Measurements from ENCODE around the gene PTPDC1. TPM values are rescaled to one million over a fixed set of nuclear protein-coding genes. Genes with fewer than 3 reads are reported as not detected.

Gene PTPDC1
- total and polyA plus RNA-seq, 2 of the 4 experiments (the other 2 are of a cell fraction): 3.9 to 6.1 TPM

GRCh38 chr9:94144394-94144793, 60.1 kb downstream of the PTPDC1 start:
- dilution Hi-C loops (cut with HindIII; ENCODE audit: low sequenced_read_pairs, unreplicated experiment): no loop called here
- Histone ChIP-seq H2BK15ac (ENCODE audit: low read depth, low read length) (no peak overlapping the region), H4K5ac (ENCODE audit: low read depth, low read length) (no peak overlapping the region), H3K27me3 (ENCODE audit: control insufficient read depth, insufficient read depth, low read length) (no peaks in the 10 kb centered on the region), H2BK5ac (ENCODE audit: low read depth, low read length, poor library complexity, severe bottlenecking) (no peak overlapping the region), H3K56ac (ENCODE audit: extremely low read depth, insufficient read depth, low read length) (no peak overlapping the region), H3K23ac (ENCODE audit: low read depth, low read length) (no peak overlapping the region), H3K4me1 (ENCODE audit: control insufficient read depth, insufficient read depth, low read length) (peaks cover 17% of the 10 kb centered on the region), H3K36me3 (ENCODE audit: control insufficient read depth, insufficient read depth, low read length) (no peaks in the 10 kb centered on the region), H3K4me3 (ENCODE audit: insufficient read depth, low read depth, low read length) (no peak overlapping the region), H2AK9ac (replicated peaks; ENCODE audit: low read depth, low read length, poor library complexity) (no peak overlapping the region), H2AK5ac (ENCODE audit: low read depth, low read length) (no peak overlapping the region), H3K9me1 (ENCODE audit: insufficient read depth, low read length) (peaks cover 12% of the 10 kb centered on the region), H3K18ac (ENCODE audit: low read depth, low read length) (no peak overlapping the region), H3K9me3 (ENCODE audit: control insufficient read depth, insufficient read depth, low read length) (no peaks in the 10 kb centered on the region), H3K9ac (ENCODE audit: low read depth, low read length) (no peak overlapping the region), H3K14ac (replicated peaks; ENCODE audit: low read depth, low read length) (no peak overlapping the region), H2BK20ac (ENCODE audit: low read depth, low read length) (no peak overlapping the region), H3K27ac (ENCODE audit: insufficient read depth, low read length) (no peak overlapping the region), H2BK120ac (ENCODE audit: low read depth, low read length) (no peak overlapping the region), H4K8ac (ENCODE audit: low read depth in 2 of 2, low read length in 2 of 2) (no peak overlapping the region), H3K4ac (ENCODE audit: low read depth, low read length) (no peak overlapping the region), H4K20me1 (ENCODE audit: insufficient read depth, low read length) (no peaks in the 10 kb centered on the region), H3K4me2 (ENCODE audit: low read depth, low read length) (no peak overlapping the region), H4K91ac (ENCODE audit: insufficient read depth, low read depth, low read length) (no peak overlapping the region), H2AFZ (replicated peaks; ENCODE audit: low read length, poor library complexity) (no peak overlapping the region), H3K79me1 (ENCODE audit: low read depth in 1 of 2, low read length in 2 of 2) (no peaks in the 10 kb centered on the region)
- CTCF ChIA-PET: no interaction called here
- no peak for ATAC-seq (ENCODE audit: low read depth)
- in situ Hi-C loops (cut with MboI; ENCODE audit: low sequenced_read_pairs): no loop called here
- intact Hi-C loops (cut with micrococcal nuclease): no loop called here
- no CpG with 5 or more reads among the region's 2 CpGs for WGBS, 2 experiments (ENCODE audit: extremely low coverage in 2 of 2, insufficient read length in 1 of 2)
- no peak for TF ChIP-seq CEBPB (IDR thresholded peaks at IDR 0.05; ENCODE audit: low read depth, low read length)
- TF ChIP-seq, protein P1, sequence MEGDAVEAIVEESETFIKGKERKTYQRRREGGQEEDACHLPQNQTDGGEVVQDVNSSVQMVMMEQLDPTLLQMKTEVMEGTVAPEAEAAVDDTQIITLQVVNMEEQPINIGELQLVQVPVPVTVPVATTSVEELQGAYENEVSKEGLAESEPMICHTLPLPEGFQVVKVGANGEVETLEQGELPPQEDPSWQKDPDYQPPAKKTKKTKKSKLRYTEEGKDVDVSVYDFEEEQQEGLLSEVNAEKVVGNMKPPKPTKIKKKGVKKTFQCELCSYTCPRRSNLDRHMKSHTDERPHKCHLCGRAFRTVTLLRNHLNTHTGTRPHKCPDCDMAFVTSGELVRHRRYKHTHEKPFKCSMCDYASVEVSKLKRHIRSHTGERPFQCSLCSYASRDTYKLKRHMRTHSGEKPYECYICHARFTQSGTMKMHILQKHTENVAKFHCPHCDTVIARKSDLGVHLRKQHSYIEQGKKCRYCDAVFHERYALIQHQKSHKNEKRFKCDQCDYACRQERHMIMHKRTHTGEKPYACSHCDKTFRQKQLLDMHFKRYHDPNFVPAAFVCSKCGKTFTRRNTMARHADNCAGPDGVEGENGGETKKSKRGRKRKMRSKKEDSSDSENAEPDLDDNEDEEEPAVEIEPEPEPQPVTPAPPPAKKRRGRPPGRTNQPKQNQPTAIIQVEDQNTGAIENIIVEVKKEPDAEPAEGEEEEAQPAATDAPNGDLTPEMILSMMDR (conservative IDR thresholded peaks at IDR 0.05; ENCODE audit: low read depth, low read length): no peak
- TF ChIP-seq RFX5 (IDR thresholded peaks at IDR 0.05; ENCODE audit: low read depth, low read length): no peak
- no peak for TF ChIP-seq FOS (IDR thresholded peaks at IDR 0.05; ENCODE audit: low read depth, low read length)
- TF ChIP-seq CHD1 (IDR thresholded peaks at IDR 0.05; ENCODE audit: low read depth, low read length): no peak
- no peak for DNase-seq
- no TSS peak for BruUV-seq (replicated peaks)
- POLR2A ChIA-PET (ENCODE audit: unreplicated experiment): interaction anchor here (0.5 kb wide), 1 partner anchor 24 kb away, joined by 13 read pairs; no protein-coding TSS in a partner anchor
